GM12878 (cell line): ENCODE data around the gene CRTC2. TPM values are rescaled to one million over a fixed set of nuclear protein-coding genes. Genes with fewer than 3 reads are reported as not detected.

Experiments used
- ATAC-seq: fragments of 200-7000 bp; cut with Tn5 transposase; 3 replicates; pipeline ENCODE4 v1.9.1; 2020; ENCODE audit warnings: mild to moderate bottlenecking, moderate library complexity
- BruUV-seq: library from RNA; stranded (reverse); fragments of 400-500 nt; replicated peaks from 2 replicates; lab custom pipeline; 2021; lab: Mats Ljungman, UMichigan
- CTCF ChIA-PET: fragments of 300-600 bp; sonication (Branson Sonifier 250); formaldehyde crosslinking; extraction: SDS; loops from one replicate; lab custom pipeline; 2021; ENCODE audit warnings: inconsistent platforms; lab: Yijun Ruan, JAX
- POLR2A ChIA-PET: fragments of 350-600 bp; formaldehyde crosslinking; extraction: SDS; loops from one replicate; lab custom pipeline; 2021; ENCODE audit warnings: inconsistent platforms; lab: Charles Lee
- RAD21 ChIA-PET: fragments of 300-600 bp; sonication (Branson Sonifier 250); formaldehyde crosslinking; loops from one replicate; lab custom pipeline; 2023; ENCODE audit warnings: antibody characterized with exemption; ENCODE audit not compliant: unreplicated experiment; lab: Charles Lee
- SMC1A ChIA-PET: fragments of 300-600 bp; sonication (Branson Sonifier 250); formaldehyde crosslinking; loops from one replicate; lab custom pipeline; 2023; ENCODE audit not compliant: unreplicated experiment, uncharacterized antibody; lab: Charles Lee
- DNase-seq: peaks from one replicate; pipeline ENCODE4 v3.0.0-alpha.2; 2011; ENCODE audit warnings: low read depth, low spot score
- FAIRE-seq: peaks from 3 replicates; lab custom pipeline; 2011; peaks lifted over from hg19 to GRCh38; lab: Jason Lieb, UNC
- H2AFZ ChIP-seq: 2 replicates; pipeline ENCODE4 v1.6.0; 2011; ENCODE audit warnings: low read depth, low read length, control low read depth; ENCODE audit not compliant: control insufficient read depth
- H3K27ac ChIP-seq: 2 replicates; pipeline ENCODE4 v1.5.1; 2011; ENCODE audit warnings: control low read depth; ENCODE audit not compliant: control insufficient read depth, insufficient read depth
- H3K27me3 ChIP-seq, 2 experiments: replicated peaks in 1 of 2; 2 replicates each; pipeline versions ENCODE4 v1.6.0 to v1.6.1; 2011; ENCODE audit warnings: low read length in 1 of 2; ENCODE audit not compliant: control insufficient read depth in 2 of 2, insufficient read depth in 2 of 2
- H3K36me3 ChIP-seq, 2 experiments: 2 replicates each; pipeline ENCODE4 v1.5.1; 2011; ENCODE audit warnings: low read length in 1 of 2; ENCODE audit not compliant: control insufficient read depth in 2 of 2, insufficient read depth in 2 of 2
- H3K4me1 ChIP-seq: 2 replicates; pipeline ENCODE4 v1.6.1; 2011; ENCODE audit warnings: mild to moderate bottlenecking, low read length, moderate library complexity, mixed read lengths; ENCODE audit not compliant: control insufficient read depth, insufficient read depth
- H3K4me2 ChIP-seq: 2 replicates; pipeline ENCODE4 v1.6.0; 2011; ENCODE audit warnings: control low read depth; ENCODE audit not compliant: control insufficient read depth, insufficient read depth
- H3K4me3 ChIP-seq: fragments of 200-600 bp; sonication (generic); 2 replicates; pipeline ENCODE4 v1.5.1; 2016
- H3K79me2 ChIP-seq: 2 replicates; pipeline ENCODE4 v1.6.0; 2011; ENCODE audit warnings: low read length; ENCODE audit not compliant: control insufficient read depth, insufficient read depth
- H3K9ac ChIP-seq: 2 replicates; pipeline ENCODE4 v1.8.0; 2011; ENCODE audit warnings: low read length, control low read depth, mixed read lengths; ENCODE audit not compliant: control insufficient read depth, insufficient read depth
- H3K9me3 ChIP-seq: replicated peaks from 3 replicates; pipeline ENCODE4 v1.5.1; 2011; ENCODE audit warnings: mild to moderate bottlenecking, low read length; ENCODE audit not compliant: control insufficient read depth, insufficient read depth
- H4K20me1 ChIP-seq: 2 replicates; pipeline ENCODE4 v1.6.0; 2011; ENCODE audit not compliant: control insufficient read depth, insufficient read depth
- BHLHE40 ChIP-seq, 2 experiments: fragments of 450-650 bp in 1 of 2; IDR thresholded peaks; 2 replicates each; pipeline ENCODE4 v1.6.1; 2011 to 2017; ENCODE audit warnings: low read depth in 2 of 2, borderline replicate concordance in 1 of 2, improper control_type of control experiment in 1 of 2, low read length in 1 of 2, mild to moderate bottlenecking in 1 of 2
- JUNB ChIP-seq: IDR thresholded peaks from 2 replicates; pipeline ENCODE4 v1.6.1; 2016; ENCODE audit warnings: antibody characterized with exemption, mild to moderate bottlenecking
- MXI1 ChIP-seq: fragments of 150-350 bp; IDR thresholded peaks from 2 replicates; pipeline ENCODE4 v1.6.1; 2011; ENCODE audit warnings: low read depth, mild to moderate bottlenecking, inconsistent platforms, low read length, improper control_type of control experiment
- PRDM15 ChIP-seq: fragments of 450-650 bp; formaldehyde crosslinking; IDR thresholded peaks from 2 replicates; pipeline ENCODE4 v1.4.0; 2020; ENCODE audit warnings: mild to moderate bottlenecking, moderate library complexity
- TBL1XR1 ChIP-seq: IDR thresholded peaks from 2 replicates; pipeline ENCODE4 v1.6.1; 2012; ENCODE audit warnings: low read depth, low read length, improper control_type of control experiment
- TCF7 ChIP-seq: IDR thresholded peaks from 2 replicates; pipeline ENCODE4 v1.6.1; 2014; ENCODE audit warnings: antibody characterized with exemption, borderline replicate concordance
- YBX1 ChIP-seq: fragments of 450-650 bp; IDR thresholded peaks from 2 replicates; pipeline ENCODE4 v1.6.1; 2016; ENCODE audit warnings: antibody characterized with exemption
- ZBED1 ChIP-seq: IDR thresholded peaks from 2 replicates; pipeline ENCODE4 v1.6.1; 2016; ENCODE audit warnings: borderline replicate concordance
- WGBS: methylation state at CpG from one replicate; pipeline ENCODE4 v1.1.6; 2016; ENCODE audit warnings: low lambda C conversion rate; ENCODE audit not compliant: insufficient replicate concordance, insufficient coverage; ENCODE audit errors: missing lambda C conversion rate; 5-methylcytosine and 5-hydroxymethylcytosine counted together
- in situ Hi-C: fragments of 300-500 bp; cut with MboI; formaldehyde crosslinking; loops from 9 replicates; pipeline ENCODE4 v1.14.3; 2018; ENCODE audit warnings: mixed read lengths
- intact Hi-C: fragments of 100-400 bp; cut with micrococcal nuclease; formaldehyde crosslinking; loops from one replicate; pipeline ENCODE4 v1.14.2; 2022; ENCODE audit not compliant: unreplicated experiment
- polyA plus RNA-seq, 11 experiments: library from polyadenylated mRNA; depleted of rRNA in 4 of 11; unstranded in 6 of 11; stranded (reverse) in 5 of 11; fragments of >200 nt; fragmentation: Nextera tagmentation in 4 of 11; fragmentation: Illumina TruSeq in 1 of 11; extraction: Ambion mirVana in 4 of 11; extraction: Trizol in 1 of 11; gene quantifications; 1 replicate in 1 of 11; 2 replicates in 10 of 11; pipeline versions ENCODE4 v1.2.1 to v1.2.3, GENCODE V29; 2011 to 2016; ENCODE audit warnings: inconsistent platforms in 2 of 11, missing spikeins in 2 of 11, low read depth in 1 of 11
- total RNA-seq, 4 experiments: library from RNA; depleted of rRNA in 3 of 4; stranded (reverse); fragments of >200 nt in 3 of 4; fragmentation: Illumina TruSeq in 1 of 4; extraction: Trizol in 1 of 4; gene quantifications; 2 replicates each; pipeline versions ENCODE4 v1.2.1 to v1.2.3, GENCODE V29; 2013 to 2021

The CRTC2 gene
- total and polyA plus RNA-seq, 10 of the 15 experiments (the other 5 are each of a cell fraction or from before 2014, with no cell fraction given), result 5.1 to 57.9 (median 32.7) TPM

DNA sequence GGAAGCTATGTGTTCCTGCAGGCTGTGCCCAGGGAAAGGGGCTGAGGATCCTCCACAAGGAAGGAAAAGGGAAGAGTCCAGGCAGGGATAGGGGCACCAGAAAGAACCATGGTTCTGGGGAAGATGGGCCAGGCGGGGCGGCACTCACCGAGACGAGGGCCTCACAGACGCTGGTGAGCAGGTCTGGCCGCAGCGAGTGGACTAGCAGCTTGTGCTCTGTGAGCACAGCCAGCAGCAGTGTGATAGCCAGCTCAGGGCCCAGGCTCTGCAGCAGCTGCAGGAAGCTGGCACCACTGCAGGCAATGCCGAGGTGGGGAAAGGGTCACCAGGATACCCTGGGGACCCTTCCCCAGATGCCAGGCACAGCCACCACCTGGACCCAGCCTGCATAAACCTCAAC is 17.7 kb downstream of the CRTC2 start:
- FAIRE-seq, result no peak
- in situ Hi-C loops, result no loop called here
- Histone ChIP-seq H3K9me3 (no peaks in the 10 kb centered on the region), H2AFZ (no peak overlapping the region), H3K27ac (no peak overlapping the region), H3K79me2 (peaks cover 26% of the 10 kb centered on the region), H3K36me3 (peaks cover 17 to 25% of the 10 kb centered on the region in 2 experiments; a peak in 3 of 4 replicates), H4K20me1 (no peaks in the 10 kb centered on the region), H3K4me3 (no peak overlapping the region), H3K27me3 (no peaks in the 10 kb centered on the region), H3K9ac (no peak overlapping the region), H3K4me1 (peaks cover 10% of the 10 kb centered on the region), H3K4me2 (no peak overlapping the region)
- ATAC-seq, result no peak
- ChIA-PET SMC1A (interaction anchor here (0.7 to 1.7 kb wide), 3 partner anchors 13 to 142 kb away, joined by 3 read pairs; no protein-coding TSS in a partner anchor), POLR2A (interaction anchor here (1.4 kb wide), 1 partner anchor 27 kb away, joined by 5 read pairs; the partner anchor contains the start of gene CREB3L4), CTCF (interaction anchor here (1.9 kb wide), 1 partner anchor 144 kb away, joined by 4 read pairs; no protein-coding TSS in a partner anchor), RAD21 (no interaction called here)
- no peak for DNase-seq
- WGBS, result 96% methylated on average over 8 of the region's 8 CpGs
- TF ChIP-seq TBL1XR1 (no peak), JUNB (no peak), BHLHE40 (IDR thresholded peaks at IDR 0.05; ENCODE audit: borderline replicate concordance in 1 of 2, low read depth in 2 of 2, low read length in 1 of 2) (no peak), MXI1 (no peak), TCF7 (no peak), YBX1 (no peak), PRDM15 (CRISPR knock-in tag) (no peak), ZBED1 (no peak)
- no TSS peak for BruUV-seq
- intact Hi-C loops, result no loop called here
